PC-3 (cell line): ENCODE data around the gene RSAD1.

Source experiments
- EZH2 ChIP-seq: fragments of 300-600 bp; sonication (generic); IDR thresholded peaks from one replicate; pipeline ENCODE4 v1.6.1; 2017; ENCODE audit warnings: antibody characterized with exemption, mild to moderate bottlenecking, low read length; ENCODE audit not compliant: unreplicated experiment
- TF ChIP-seq, protein P1 (sequence below): fragments of 300-600 bp; sonication (generic); conservative IDR thresholded peaks from 2 replicates; pipeline ENCODE4 v1.5.1; 2017; ENCODE audit warnings: antibody characterized with exemption, low read depth, mild to moderate bottlenecking, low read length

DNA sequence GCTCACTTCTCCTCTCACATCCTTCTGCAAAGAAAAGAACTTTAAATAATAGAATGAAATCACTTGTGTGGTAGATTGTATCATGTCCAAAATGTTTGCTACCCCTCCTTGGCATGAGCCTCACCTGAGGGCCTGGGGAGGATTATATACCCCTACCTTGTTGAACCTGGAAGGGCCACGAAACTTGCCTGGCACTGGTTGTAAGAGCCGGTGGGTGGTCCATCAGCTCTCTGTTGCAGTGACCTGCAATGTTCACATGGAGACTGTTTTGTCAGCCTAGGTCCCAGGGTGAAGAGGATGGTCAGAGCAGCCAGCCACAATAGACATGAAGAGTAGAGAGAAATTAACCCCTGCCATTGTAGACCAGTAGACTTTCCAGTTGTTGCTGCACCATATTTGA lies 10.2 kb downstream of the RSAD1 start:
- TF ChIP-seq, protein P1, sequence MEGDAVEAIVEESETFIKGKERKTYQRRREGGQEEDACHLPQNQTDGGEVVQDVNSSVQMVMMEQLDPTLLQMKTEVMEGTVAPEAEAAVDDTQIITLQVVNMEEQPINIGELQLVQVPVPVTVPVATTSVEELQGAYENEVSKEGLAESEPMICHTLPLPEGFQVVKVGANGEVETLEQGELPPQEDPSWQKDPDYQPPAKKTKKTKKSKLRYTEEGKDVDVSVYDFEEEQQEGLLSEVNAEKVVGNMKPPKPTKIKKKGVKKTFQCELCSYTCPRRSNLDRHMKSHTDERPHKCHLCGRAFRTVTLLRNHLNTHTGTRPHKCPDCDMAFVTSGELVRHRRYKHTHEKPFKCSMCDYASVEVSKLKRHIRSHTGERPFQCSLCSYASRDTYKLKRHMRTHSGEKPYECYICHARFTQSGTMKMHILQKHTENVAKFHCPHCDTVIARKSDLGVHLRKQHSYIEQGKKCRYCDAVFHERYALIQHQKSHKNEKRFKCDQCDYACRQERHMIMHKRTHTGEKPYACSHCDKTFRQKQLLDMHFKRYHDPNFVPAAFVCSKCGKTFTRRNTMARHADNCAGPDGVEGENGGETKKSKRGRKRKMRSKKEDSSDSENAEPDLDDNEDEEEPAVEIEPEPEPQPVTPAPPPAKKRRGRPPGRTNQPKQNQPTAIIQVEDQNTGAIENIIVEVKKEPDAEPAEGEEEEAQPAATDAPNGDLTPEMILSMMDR, result no peak
- TF ChIP-seq EZH2, result no peak
